IMR-90 (cell line): ENCODE results near the gene EIF2B5. TPM values are rescaled to one million over a fixed set of nuclear protein-coding genes. Genes with fewer than 3 reads are reported as not detected.

Source experiments
- ATAC-seq: fragments of 200-7000 bp; cut with Tn5 transposase; 2 replicates; pipeline ENCODE4 v1.9.1; 2020; ENCODE audit warnings: low read depth, mild to moderate bottlenecking, moderate library complexity
- BruUV-seq: library from RNA; stranded (reverse); fragments of 400-500 nt; replicated peaks from 2 replicates; lab custom pipeline; 2021; lab: Mats Ljungman, UMichigan
- CTCF ChIA-PET: fragments of 300-600 bp; formaldehyde crosslinking; extraction: SDS; loops from one replicate; lab custom pipeline; 2021; ENCODE audit warnings: antibody characterized with exemption; lab: Yijun Ruan, JAX
- POLR2A ChIA-PET: fragments of 300-600 bp; sonication (Branson Sonifier 250); formaldehyde crosslinking; loops from one replicate; lab custom pipeline; 2022; ENCODE audit warnings: antibody characterized with exemption; ENCODE audit not compliant: unreplicated experiment; lab: Charles Lee
- DNase-seq: peaks from one replicate; pipeline ENCODE4 v3.0.0; 2013
- H2AFZ ChIP-seq: replicated peaks from 2 replicates; pipeline ENCODE3; 2013; ENCODE audit warnings: low read length, mild to moderate bottlenecking; ENCODE audit not compliant: poor library complexity
- H2AK5ac ChIP-seq: 2 replicates; pipeline ENCODE4 v1.6.1; 2013; ENCODE audit warnings: low read depth, low read length, inconsistent platforms
- H2AK9ac ChIP-seq: replicated peaks from 2 replicates; pipeline ENCODE3; 2013; ENCODE audit warnings: mild to moderate bottlenecking, low read depth, low read length, moderate library complexity; ENCODE audit not compliant: poor library complexity
- H2BK120ac ChIP-seq: 2 replicates; pipeline ENCODE4 v1.6.1; 2013; ENCODE audit warnings: low read depth, low read length, inconsistent platforms
- H2BK15ac ChIP-seq: 3 replicates; pipeline ENCODE4 v1.6.1; 2013; ENCODE audit warnings: low read depth, low read length, inconsistent platforms
- H2BK20ac ChIP-seq: 2 replicates; pipeline ENCODE4 v1.6.1; 2013; ENCODE audit warnings: low read depth, mild to moderate bottlenecking, inconsistent platforms, low read length, moderate library complexity
- H2BK5ac ChIP-seq: 2 replicates; pipeline ENCODE4 v1.6.1; 2013; ENCODE audit warnings: mild to moderate bottlenecking, low read depth, low read length, inconsistent platforms; ENCODE audit not compliant: poor library complexity, severe bottlenecking
- H3K14ac ChIP-seq: replicated peaks from 2 replicates; pipeline ENCODE4 v1.6.1; 2013; ENCODE audit warnings: low read depth, low read length, inconsistent platforms
- H3K18ac ChIP-seq: 2 replicates; pipeline ENCODE4 v1.6.1; 2013; ENCODE audit warnings: low read depth, low read length, control low read depth
- H3K23ac ChIP-seq: 2 replicates; pipeline ENCODE4 v1.6.1; 2013; ENCODE audit warnings: low read depth, low read length, inconsistent platforms
- H3K27ac ChIP-seq: 2 replicates; pipeline ENCODE4 v1.5.1; 2013; ENCODE audit warnings: mild to moderate bottlenecking, control low read depth, low read length; ENCODE audit not compliant: insufficient read depth
- H3K27me3 ChIP-seq: 2 replicates; pipeline ENCODE4 v1.6.1; 2013; ENCODE audit warnings: low read length; ENCODE audit not compliant: control insufficient read depth, insufficient read depth
- H3K36me3 ChIP-seq: 2 replicates; pipeline ENCODE4 v1.6.1; 2013; ENCODE audit warnings: low read length, mixed read lengths; ENCODE audit not compliant: control insufficient read depth, insufficient read depth
- H3K4ac ChIP-seq: 2 replicates; pipeline ENCODE4 v1.6.1; 2013; ENCODE audit warnings: low read depth, low read length, inconsistent platforms
- H3K4me1 ChIP-seq: 2 replicates; pipeline ENCODE4 v1.6.1; 2013; ENCODE audit warnings: low read length, mixed read lengths; ENCODE audit not compliant: control insufficient read depth, insufficient read depth
- H3K4me2 ChIP-seq: 2 replicates; pipeline ENCODE4 v1.6.1; 2013; ENCODE audit warnings: low read depth, mild to moderate bottlenecking, control low read depth, low read length, moderate library complexity
- H3K4me3 ChIP-seq: 2 replicates; pipeline ENCODE4 v1.5.1; 2013; ENCODE audit warnings: low read depth, mild to moderate bottlenecking, control low read depth, low read length, moderate library complexity; ENCODE audit not compliant: insufficient read depth
- H3K56ac ChIP-seq: 2 replicates; pipeline ENCODE4 v1.6.1; 2013; ENCODE audit warnings: low read length, inconsistent platforms; ENCODE audit not compliant: insufficient read depth; ENCODE audit errors: extremely low read depth
- H3K79me1 ChIP-seq, 2 experiments: 2 replicates each; pipeline ENCODE4 v1.6.1; 2013; ENCODE audit warnings: low read length in 2 of 2, inconsistent platforms in 1 of 2, low read depth in 1 of 2
- H3K9ac ChIP-seq: 2 replicates; pipeline ENCODE4 v1.6.1; 2013; ENCODE audit warnings: low read depth, low read length, control low read depth
- H3K9me1 ChIP-seq: 2 replicates; pipeline ENCODE4 v1.6.1; 2013; ENCODE audit warnings: low read length, inconsistent platforms; ENCODE audit not compliant: insufficient read depth
- H3K9me3 ChIP-seq: 2 replicates; pipeline ENCODE4 v1.6.1; 2013; ENCODE audit warnings: low read length; ENCODE audit not compliant: control insufficient read depth, insufficient read depth
- H4K20me1 ChIP-seq: 2 replicates; pipeline ENCODE4 v1.6.1; 2013; ENCODE audit warnings: low read length, inconsistent platforms; ENCODE audit not compliant: insufficient read depth
- H4K5ac ChIP-seq: 2 replicates; pipeline ENCODE4 v1.6.1; 2013; ENCODE audit warnings: mild to moderate bottlenecking, low read depth, low read length, control low read depth
- H4K8ac ChIP-seq, 2 experiments: 2 replicates each; pipeline ENCODE4 v1.6.1; 2013; ENCODE audit warnings: low read depth in 2 of 2, low read length in 2 of 2, control low read depth in 1 of 2, inconsistent platforms in 1 of 2
- H4K91ac ChIP-seq: 2 replicates; pipeline ENCODE4 v1.6.1; 2013; ENCODE audit warnings: low read depth, low read length, inconsistent platforms; ENCODE audit not compliant: insufficient read depth
- BHLHE40 ChIP-seq: fragments of 150-350 bp; IDR thresholded peaks from 2 replicates; pipeline ENCODE4 v1.6.1; 2016; ENCODE audit warnings: mild to moderate bottlenecking, low read depth, low read length
- MAZ ChIP-seq: IDR thresholded peaks from 2 replicates; pipeline ENCODE4 v1.6.1; 2012; ENCODE audit warnings: low read depth, mild to moderate bottlenecking, low read length, improper control_type of control experiment, moderate library complexity, borderline replicate concordance
- NFE2L2 ChIP-seq: fragments of 150-350 bp; IDR thresholded peaks from 2 replicates; pipeline ENCODE4 v1.6.1; 2016; ENCODE audit warnings: low read depth, mild to moderate bottlenecking, low read length
- WGBS, 2 experiments: methylation state at CpG; one replicate each; pipeline versions ENCODE4 v1.1.5 to v1.1.7; 2013; ENCODE audit warnings: missing lambda C conversion rate in 2 of 2; ENCODE audit not compliant: insufficient read length in 1 of 2; ENCODE audit errors: extremely low coverage in 2 of 2; 5-methylcytosine and 5-hydroxymethylcytosine counted together
- dilution Hi-C: fragments of 300-500 bp; cut with HindIII; formaldehyde crosslinking; loops from one replicate; pipeline ENCODE4 v1.14.3; 2018; ENCODE audit warnings: low sequenced_read_pairs; ENCODE audit not compliant: unreplicated experiment
- in situ Hi-C: fragments of 300-500 bp; cut with MboI; formaldehyde crosslinking; loops from 3 replicates; pipeline ENCODE4 v1.14.3; 2019; ENCODE audit warnings: low sequenced_read_pairs, inconsistent platforms, mixed read lengths
- intact Hi-C: fragments of 100-400 bp; cut with micrococcal nuclease; formaldehyde crosslinking; loops from 2 replicates; pipeline ENCODE4 v1.10.0; 2022
- polyA plus RNA-seq, 3 experiments: library from polyadenylated mRNA; depleted of rRNA; stranded (reverse); fragments of >200 nt; gene quantifications; 2 replicates each; pipeline ENCODE4 v1.2.3, GENCODE V29; 2012; ENCODE audit warnings: low replicate concordance in 1 of 3
- total RNA-seq: library from RNA; depleted of rRNA; stranded (reverse); fragments of >200 nt; gene quantifications from 2 replicates; pipeline ENCODE4 v1.2.3, GENCODE V29; 2012
- TF ChIP-seq, protein P1 (sequence below): fragments of 150-350 bp; IDR thresholded peaks from 2 replicates; pipeline ENCODE4 v1.6.1; 2017; ENCODE audit warnings: mild to moderate bottlenecking, antibody characterized with exemption, low read length, low read depth

Gene EIF2B5
- total and polyA plus RNA-seq, 2 of the 4 experiments (the other 2 are of a cell fraction): 31.7 to 37.6 TPM

DNA sequence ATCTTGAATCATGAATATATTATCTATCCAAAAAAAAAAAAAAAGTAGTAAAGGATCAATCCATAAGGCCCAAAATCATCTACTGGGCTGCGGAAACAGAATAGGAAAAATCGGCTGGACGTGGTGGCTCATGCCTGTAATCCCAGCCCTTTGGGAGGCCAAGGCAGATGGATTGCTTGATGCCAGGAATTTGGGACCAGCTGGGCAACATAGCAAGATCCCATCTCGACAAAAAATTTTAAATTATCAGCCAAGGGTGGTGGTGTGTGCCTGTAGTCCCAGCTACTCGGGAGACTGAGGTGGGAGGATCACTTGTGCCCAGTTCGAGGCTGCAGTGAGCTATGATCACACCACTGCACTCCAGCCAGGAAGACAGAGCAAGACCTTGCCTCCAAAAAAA is 14.0 kb downstream of the EIF2B5 start:
- Histone ChIP-seq H3K36me3 (peaks cover 14% of the 10 kb centered on the region), H4K20me1 (peaks cover 11% of the 10 kb centered on the region), H2AK9ac (no peak overlapping the region), H3K4ac (no peak overlapping the region), H3K9me3 (no peaks in the 10 kb centered on the region), H2BK5ac (no peak overlapping the region), H3K14ac (no peak overlapping the region), H3K4me2 (no peak overlapping the region), H3K4me3 (no peak overlapping the region), H3K4me1 (0 out of 2 replicates have a peak, but pooled peaks cover 2% of the 10 kb centered on the region), H4K8ac (no peak overlapping the region), H2BK15ac (no peak overlapping the region), H3K27ac (no peak overlapping the region), H4K5ac (no peak overlapping the region), H3K56ac (no peak overlapping the region), H2AFZ (no peak overlapping the region), H3K18ac (no peak overlapping the region), H2BK120ac (no peak overlapping the region), H2AK5ac (no peak overlapping the region), H3K23ac (no peak overlapping the region), H4K91ac (no peak overlapping the region), H3K9ac (no peak overlapping the region), H2BK20ac (no peak overlapping the region), H3K9me1 (peaks cover 2% of the 10 kb centered on the region; the same call in 1 of the 2 replicates), H3K27me3 (no peaks in the 10 kb centered on the region), H3K79me1 (peaks cover 2 to 7% of the 10 kb centered on the region in 2 experiments)
- no TSS peak for BruUV-seq
- ChIA-PET POLR2A (interaction anchor here (0.6 kb wide), 2 partner anchors 131 to 530 kb away, joined by 5 to 14 read pairs; partner anchors contain the start of gene ABCC5), CTCF (interaction anchor here (0.6 to 0.7 kb wide), 2 partner anchors 78 to 151 kb away, joined by 3 to 4 read pairs; no protein-coding TSS in a partner anchor)
- in situ Hi-C loops: no loop called here
- 100% methylated on average over 3 of the region's 6 CpGs; no CpG with 5 or more reads in 1 of the 2 experiments for WGBS, 2 experiments
- TF ChIP-seq MAZ: no peak
- no peak for TF ChIP-seq BHLHE40
- TF ChIP-seq, protein P1, sequence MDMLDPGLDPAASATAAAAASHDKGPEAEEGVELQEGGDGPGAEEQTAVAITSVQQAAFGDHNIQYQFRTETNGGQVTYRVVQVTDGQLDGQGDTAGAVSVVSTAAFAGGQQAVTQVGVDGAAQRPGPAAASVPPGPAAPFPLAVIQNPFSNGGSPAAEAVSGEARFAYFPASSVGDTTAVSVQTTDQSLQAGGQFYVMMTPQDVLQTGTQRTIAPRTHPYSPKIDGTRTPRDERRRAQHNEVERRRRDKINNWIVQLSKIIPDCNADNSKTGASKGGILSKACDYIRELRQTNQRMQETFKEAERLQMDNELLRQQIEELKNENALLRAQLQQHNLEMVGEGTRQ: no peak
- TF ChIP-seq NFE2L2: no peak
- ATAC-seq (no peak), DNase-seq (no peak)
- intact Hi-C loops: loop anchor here (5.0 kb wide), 1 partner anchor 103 kb away; no protein-coding TSS in a partner anchor
- dilution Hi-C loops: no loop called here
